Femur (tissue), 1 donor: ENCODE measurements around the gene ASPG.
A peak's percentile ranks its signal among the peaks of the same experiment; 100 is the strongest.

Source experiments
- DNase-seq: peaks from one replicate; pipeline ENCODE4 v3.0.0-alpha.2; 2017

The ASPG gene

GRCh38 chr14:104138718-104139459 lies 53.4 kb downstream of the ASPG start:
- DNase-seq: peak; percentile 35

GRCh38 chr14:104139460-104140212 lies 54.1 kb downstream of the ASPG start:
- peak; percentile 26 for DNase-seq

GRCh38 chr14:104140213-104140462 lies 54.6 kb downstream of the ASPG start:
- DNase-seq: no peak

- DNase-seq: peak; percentile 19
These were observed 55.2 kb downstream of the ASPG start for GRCh38 chr14:104140463-104141331.

- DNase-seq: no peak
These were observed 56.2 kb downstream of the ASPG start for GRCh38 chr14:104141621-104142091.

- no peak for DNase-seq
These were observed 56.8 kb downstream of the ASPG start for GRCh38 chr14:104142136-104142945.

- DNase-seq: peak; percentile 17
These were observed 57.5 kb downstream of the ASPG start for GRCh38 chr14:104142946-104143470.

GRCh38 chr14:104143521-104144452 lies 58.3 kb downstream of the ASPG start:
- no peak for DNase-seq

- no peak for DNase-seq
These were observed 58.9 kb downstream of the ASPG start for GRCh38 chr14:104144453-104144790.

GRCh38 chr14:104144911-104145825 lies 59.7 kb downstream of the ASPG start:
- peak; percentile 17 for DNase-seq

- DNase-seq: peak; percentile 14
These were observed 60.5 kb downstream of the ASPG start for GRCh38 chr14:104145826-104146601.

- peak; percentile 15 for DNase-seq
These were observed 61.3 kb downstream of the ASPG start for GRCh38 chr14:104146651-104147345.

- DNase-seq: peak; percentile 21
These were observed 62.0 kb downstream of the ASPG start for GRCh38 chr14:104147346-104148125.

- DNase-seq: no peak
These were observed 63.2 kb downstream of the ASPG start for GRCh38 chr14:104148433-104149277.

- no peak for DNase-seq
These were observed 63.7 kb downstream of the ASPG start for GRCh38 chr14:104149278-104149595.

- peak; percentile 82 for DNase-seq
These were observed 64.2 kb downstream of the ASPG start for GRCh38 chr14:104149617-104150135.
